22Rv1 (cell line): ENCODE measurements around the gene ENPP1.

ENCODE experiments used
- ZFX ChIP-seq: fragments of 450-650 bp; IDR thresholded peaks from 2 replicates; pipeline ENCODE4 v1.6.1; 2017; ENCODE audit warnings: antibody characterized with exemption, borderline replicate concordance
- TF ChIP-seq, protein P1 (sequence below): fragments of 450-650 bp; IDR thresholded peaks from 2 replicates; pipeline ENCODE4 v1.5.1; 2017; ENCODE audit warnings: mild to moderate bottlenecking

DNA sequence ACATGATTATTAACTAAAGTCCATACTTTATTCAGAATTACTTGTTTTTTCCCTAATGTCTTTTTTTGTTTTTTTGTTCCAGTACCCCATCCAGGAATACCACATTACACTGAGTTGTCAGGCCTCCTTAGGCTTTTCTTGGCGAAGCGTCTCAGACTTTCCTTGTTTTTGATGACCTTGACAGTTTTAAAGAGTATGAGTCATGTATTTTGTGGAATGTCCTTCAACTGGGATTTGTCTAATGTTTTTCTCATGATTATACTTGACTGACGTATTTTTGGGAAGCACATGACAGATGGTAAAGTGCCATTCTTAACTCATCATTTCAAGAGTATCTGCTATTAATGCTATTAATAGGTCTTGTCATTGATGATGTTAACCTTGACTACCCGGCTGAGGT is 23.6 kb downstream of the ENPP1 start:
- TF ChIP-seq, protein P1, sequence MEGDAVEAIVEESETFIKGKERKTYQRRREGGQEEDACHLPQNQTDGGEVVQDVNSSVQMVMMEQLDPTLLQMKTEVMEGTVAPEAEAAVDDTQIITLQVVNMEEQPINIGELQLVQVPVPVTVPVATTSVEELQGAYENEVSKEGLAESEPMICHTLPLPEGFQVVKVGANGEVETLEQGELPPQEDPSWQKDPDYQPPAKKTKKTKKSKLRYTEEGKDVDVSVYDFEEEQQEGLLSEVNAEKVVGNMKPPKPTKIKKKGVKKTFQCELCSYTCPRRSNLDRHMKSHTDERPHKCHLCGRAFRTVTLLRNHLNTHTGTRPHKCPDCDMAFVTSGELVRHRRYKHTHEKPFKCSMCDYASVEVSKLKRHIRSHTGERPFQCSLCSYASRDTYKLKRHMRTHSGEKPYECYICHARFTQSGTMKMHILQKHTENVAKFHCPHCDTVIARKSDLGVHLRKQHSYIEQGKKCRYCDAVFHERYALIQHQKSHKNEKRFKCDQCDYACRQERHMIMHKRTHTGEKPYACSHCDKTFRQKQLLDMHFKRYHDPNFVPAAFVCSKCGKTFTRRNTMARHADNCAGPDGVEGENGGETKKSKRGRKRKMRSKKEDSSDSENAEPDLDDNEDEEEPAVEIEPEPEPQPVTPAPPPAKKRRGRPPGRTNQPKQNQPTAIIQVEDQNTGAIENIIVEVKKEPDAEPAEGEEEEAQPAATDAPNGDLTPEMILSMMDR = no peak
- no peak for TF ChIP-seq ZFX
